ENCODE measurements around the gene GOLGB1. TPM values are rescaled to one million over a fixed set of nuclear protein-coding genes. Genes with fewer than 3 reads are reported as not detected.
A peak's percentile ranks its signal among the peaks of the same experiment; 100 is the strongest.

The GOLGB1 gene
- polyA plus RNA-seq, 2 of the 4 experiments (the other 2 are of a cell fraction) = 11.9 to 27.0 TPM

GRCh38 chr3:121749276-121750086, at the start of gene GOLGB1 (continued):
- TF ChIP-seq ATOH8 (CRISPR knock-in tag; IDR thresholded peaks at IDR 0.05; ENCODE audit: low read depth) = no peak
- no peak for TF ChIP-seq ZSCAN20 (CRISPR knock-in tag; IDR thresholded peaks at IDR 0.05)
- no peak for TF ChIP-seq MAZ (IDR thresholded peaks at IDR 0.05; ENCODE audit: borderline replicate concordance, low read depth, low read length)
- TF ChIP-seq TP53 (CRISPR knock-in tag; IDR thresholded peaks at IDR 0.05) = 0 out of 2 replicates have a peak, but pooled peaks have one; percentile 38
- no peak for TF ChIP-seq RNF2 (IDR thresholded peaks at IDR 0.05; ENCODE audit: borderline replicate concordance, low read depth)
- TF ChIP-seq MAX (IDR thresholded peaks at IDR 0.05) = peak; percentile 5
- TF ChIP-seq HOXB5 (CRISPR knock-in tag; IDR thresholded peaks at IDR 0.05) = no peak

GRCh38 chr3:121796970-121797369, 47.4 kb upstream of the GOLGB1 start:
- no peaks in the 10 kb centered on the region for H3K9me3 ChIP-seq
- H3K27ac ChIP-seq = no peak overlapping the region
- TF ChIP-seq CBX2 (IDR thresholded peaks at IDR 0.05; ENCODE audit: borderline replicate concordance, low read depth) = no peak
- no peak for TF ChIP-seq BCL3 (IDR thresholded peaks at IDR 0.05)
- TF ChIP-seq HOXA7 (CRISPR knock-in tag; IDR thresholded peaks at IDR 0.05) = no peak
- TF ChIP-seq ATOH8 (CRISPR knock-in tag; IDR thresholded peaks at IDR 0.05; ENCODE audit: low read depth) = no peak
- TF ChIP-seq EHMT2 (IDR thresholded peaks at IDR 0.05; ENCODE audit: low read depth) = no peak
- no peak for TF ChIP-seq HOXB13 (CRISPR knock-in tag; IDR thresholded peaks at IDR 0.05; ENCODE audit: low read depth)
- no peak for TF ChIP-seq MAZ (IDR thresholded peaks at IDR 0.05; ENCODE audit: borderline replicate concordance, low read depth, low read length)
- no peak for TF ChIP-seq HOXB5 (CRISPR knock-in tag; IDR thresholded peaks at IDR 0.05)
- no peak for TF ChIP-seq HES2 (IDR thresholded peaks at IDR 0.05)
- no peak for TF ChIP-seq PHF8 (IDR thresholded peaks at IDR 0.05; ENCODE audit: borderline replicate concordance, low read depth)
- no peak for TF ChIP-seq RNF2 (IDR thresholded peaks at IDR 0.05; ENCODE audit: borderline replicate concordance, low read depth)
- no peak for TF ChIP-seq CHD2 (IDR thresholded peaks at IDR 0.05; ENCODE audit: low read length, partially characterized antibody)
- no peak overlapping the region for H3K4me2 ChIP-seq
- no peak overlapping the region for H3K4me3 ChIP-seq
- FAIRE-seq (no peak), DNase-seq (ENCODE audit: low read depth in 1 of 2, low spot score in 1 of 2) (no peak), ATAC-seq (no peak)
- POLR2A ChIA-PET = no interaction called here
- CTCF ChIA-PET = no interaction called here
- no peaks in the 10 kb centered on the region for H3K4me1 ChIP-seq
- 51% methylated on average over 1 of the region's 1 CpG for whole genome bisulfite sequencing (ENCODE audit: missing lambda C conversion rate)

GRCh38 chr3:121794264-121794983, 44.9 kb upstream of the GOLGB1 start:
- ATAC-seq (no peak), DNase-seq (ENCODE audit: low read depth in 1 of 2, low spot score in 1 of 2) (no peak), FAIRE-seq (no peak)
- Histone ChIP-seq H3K4me3 (no peak overlapping the region), H3K4me1 (no peaks in the 10 kb centered on the region), H3K4me2 (no peak overlapping the region), H3K9me3 (no peaks in the 10 kb centered on the region), H3K27ac (no peak overlapping the region)
- ChIA-PET POLR2A (no interaction called here), CTCF (no interaction called here)
- 83% methylated on average over 2 of the region's 2 CpGs for WGBS (ENCODE audit: missing lambda C conversion rate)
- no peak for TF ChIP-seq BHLHE40 (IDR thresholded peaks at IDR 0.05; ENCODE audit: low read depth, low read length)
- TF ChIP-seq SREBF2 (IDR thresholded peaks at IDR 0.05) = no peak
- no peak for TF ChIP-seq JUNB (IDR thresholded peaks at IDR 0.05)
- no peak for TF ChIP-seq PBX3 (IDR thresholded peaks at IDR 0.05)
- TF ChIP-seq PHF8 (IDR thresholded peaks at IDR 0.05; ENCODE audit: borderline replicate concordance, low read depth) = no peak
- TF ChIP-seq RNF2 (IDR thresholded peaks at IDR 0.05; ENCODE audit: borderline replicate concordance, low read depth) = no peak
- no peak for TF ChIP-seq HES2 (IDR thresholded peaks at IDR 0.05)
- no peak for TF ChIP-seq NR3C1 (IDR thresholded peaks at IDR 0.05)
- no peak for TF ChIP-seq MAX (IDR thresholded peaks at IDR 0.05)
- TF ChIP-seq HMGXB4 (CRISPR knock-in tag; IDR thresholded peaks at IDR 0.05; ENCODE audit: borderline replicate concordance) = no peak
